Thoracic aorta (tissue), 2 donors: ENCODE data around the gene IL11RA. TPM values are rescaled to one million over a fixed set of nuclear protein-coding genes. Genes with fewer than 3 reads are reported as not detected.

Source experiments
- ATAC-seq: fragments of 150-250 bp; one replicate; pipeline ENCODE4 v1.8.0; 2017; ENCODE audit warnings: low read depth; ENCODE audit not compliant: insufficient number of reproducible peaks, low FRiP score
- DNase-seq: peaks from one replicate; pipeline ENCODE4 v3.0.0-alpha.2; 2020; ENCODE audit warnings: low spot score
- H3K27ac ChIP-seq, 2 donors: fragments of 200-600 bp; sonication (generic); 1 replicate in 1 of 2; 2 replicates in 1 of 2; pipeline ENCODE4 v1.5.1; 2016; ENCODE audit warnings: mild to moderate bottlenecking in 2 of 2, moderate library complexity in 2 of 2
- H3K27me3 ChIP-seq: fragments of 200-600 bp; sonication (generic); replicated peaks from 2 replicates; pipeline ENCODE4 v1.6.0; 2016; ENCODE audit warnings: mild to moderate bottlenecking; ENCODE audit not compliant: insufficient read depth
- H3K36me3 ChIP-seq: fragments of 200-600 bp; sonication (generic); one replicate; pipeline ENCODE4 v1.5.1; 2016
- H3K4me1 ChIP-seq, 2 donors: fragments of 200-600 bp; sonication (generic); 1 replicate in 1 of 2; 2 replicates in 1 of 2; pipeline versions ENCODE4 v1.5.1 to v1.6.0; 2016; ENCODE audit warnings: low read depth in 2 of 2, mild to moderate bottlenecking in 1 of 2; ENCODE audit not compliant: control insufficient read depth in 1 of 2
- H3K4me3 ChIP-seq: fragments of 200-600 bp; sonication (generic); 2 replicates; pipeline ENCODE4 v1.5.1; 2016; ENCODE audit warnings: mild to moderate bottlenecking
- H3K9me3 ChIP-seq: fragments of 200-600 bp; sonication (generic); 2 replicates; pipeline ENCODE4 v1.5.1; 2016
- CTCF ChIP-seq: fragments of 200-600 bp; sonication (generic); IDR thresholded peaks from one replicate; pipeline ENCODE4 v1.5.1; 2019; ENCODE audit warnings: antibody characterized with exemption
- total RNA-seq, 2 donors: library from RNA; depleted of rRNA; stranded (reverse); fragments of >200 nt; gene quantifications; one replicate each; pipeline versions ENCODE4 v1.1.0 to v1.2.3, GENCODE V29; 2016

IL11RA gene
- total RNA-seq, 2 donors from 2014 or later: 81.3 to 99.0 TPM

GRCh38 chr9:34688329-34689115, 36.5 kb downstream of the IL11RA start:
- Histone ChIP-seq H3K36me3 (peaks cover 5% of the 10 kb centered on the region), H3K4me3 (no peak overlapping the region), H3K27me3 (no peaks in the 10 kb centered on the region), H3K9me3 (no peaks in the 10 kb centered on the region), H3K4me1 (peaks cover 3 to 53% of the 10 kb centered on the region in 2 donors), H3K27ac (no peak overlapping the region)
- ATAC-seq: no peak
- no peak for TF ChIP-seq CTCF
- no peak for DNase-seq

GRCh38 chr9:34689116-34689470, 37.1 kb downstream of the IL11RA start:
- no peaks in the 10 kb centered on the region for H3K9me3 ChIP-seq
- no peaks in the 10 kb centered on the region for H3K36me3 ChIP-seq
- ATAC-seq: no peak
- no peaks in the 10 kb centered on the region for H3K27me3 ChIP-seq
- H3K27ac ChIP-seq: no peak overlapping the region
- DNase-seq: no peak
- no peak overlapping the region for H3K4me3 ChIP-seq
- peaks cover 3 to 53% of the 10 kb centered on the region in 2 donors for H3K4me1 ChIP-seq
- no peak for TF ChIP-seq CTCF

- ATAC-seq: no peak
Observed at GRCh38 chr9:34689512-34689911, 37.5 kb downstream of the IL11RA start.

GRCh38 chr9:34690983-34691935, 39.3 kb downstream of the IL11RA start, which contains the start of gene CCL19:
TSS of gene CCL19 (minus strand) at chr9:34691276. CDS start at chr9:34691139, 137 bp downstream.
- H3K9me3 ChIP-seq: no peaks in the 10 kb centered on the region
- no peak for DNase-seq
- peaks cover 3 to 42% of the 10 kb centered on the region in 2 donors for H3K4me1 ChIP-seq
- no peaks in the 10 kb centered on the region for H3K36me3 ChIP-seq
- no peak for TF ChIP-seq CTCF
- H3K27me3 ChIP-seq: no peaks in the 10 kb centered on the region
- ATAC-seq: no peak
- H3K4me3 ChIP-seq: no peak within 1 kb of the TSS
- H3K27ac ChIP-seq: no peak within 1 kb of the TSS

More at GRCh38 chr9:34689512-34689911, 37.5 kb downstream of the IL11RA start:
- Histone ChIP-seq H3K4me1 (peaks cover 3 to 53% of the 10 kb centered on the region in 2 donors), H3K9me3 (no peaks in the 10 kb centered on the region), H3K27ac (no peak overlapping the region), H3K36me3 (no peaks in the 10 kb centered on the region), H3K27me3 (no peaks in the 10 kb centered on the region), H3K4me3 (no peak overlapping the region)
- no peak for DNase-seq
- TF ChIP-seq CTCF: no peak

- no peaks in the 10 kb centered on the region for H3K9me3 ChIP-seq
- H3K36me3 ChIP-seq: no peaks in the 10 kb centered on the region
- no peaks in the 10 kb centered on the region for H3K27me3 ChIP-seq
- H3K4me1 ChIP-seq: peaks cover 3 to 35% of the 10 kb centered on the region in 2 donors
- no peak for TF ChIP-seq CTCF
- no peak for DNase-seq
- H3K4me3 ChIP-seq: no peak overlapping the region
- no peak for ATAC-seq
- no peak overlapping the region for H3K27ac ChIP-seq
Observed at GRCh38 chr9:34691936-34692315, 39.9 kb downstream of the IL11RA start.
